Esophagus muscularis mucosa (tissue), 4 donors: ENCODE results near the gene TXN. TPM values are rescaled to one million over a fixed set of nuclear protein-coding genes. Genes with fewer than 3 reads are reported as not detected.
A peak's percentile ranks its signal among the peaks of the same experiment; 100 is the strongest.

Source experiments
- DNase-seq: peaks from one replicate; pipeline ENCODE4 v3.0.0-alpha.2; 2017; ENCODE audit errors: extremely low spot score
- H3K27ac ChIP-seq, 4 donors: fragments of 200-600 bp; sonication (generic); replicated peaks in 1 of 4; 1 replicate in 3 of 4; 2 replicates in 1 of 4; pipeline ENCODE4 v1.5.1; 2016 to 2019; ENCODE audit warnings: mild to moderate bottlenecking in 1 of 4
- H3K27me3 ChIP-seq, 4 donors: fragments of 200-600 bp; sonication (generic); one replicate each; pipeline versions ENCODE4 v1.5.1 to v1.6.0; 2016 to 2019
- H3K36me3 ChIP-seq, 4 donors: fragments of 200-600 bp; sonication (generic); one replicate each; pipeline ENCODE4 v1.5.1; 2016 to 2019
- H3K4me1 ChIP-seq, 4 donors: fragments of 200-600 bp; sonication (generic); one replicate each; pipeline ENCODE4 v1.5.1; 2016 to 2019
- H3K4me3 ChIP-seq, 4 donors: fragments of 200-600 bp; sonication (generic); 1 replicate in 2 of 4; 2 replicates in 2 of 4; pipeline ENCODE4 v1.5.1; 2016 to 2019; ENCODE audit warnings: mild to moderate bottlenecking in 4 of 4, moderate library complexity in 1 of 4
- H3K9me3 ChIP-seq, 4 donors: fragments of 200-600 bp; sonication (generic); 1 replicate in 3 of 4; 2 replicates in 1 of 4; pipeline ENCODE4 v1.5.1; 2016 to 2019
- CTCF ChIP-seq, 3 experiments: fragments of 200-600 bp in 2 of 3; fragments of 450-650 bp in 1 of 3; sonication (generic) in 2 of 3; IDR thresholded peaks; one replicate each; pipeline ENCODE4 v1.5.1; 2017 to 2019; ENCODE audit warnings: antibody characterized with exemption in 3 of 3, mild to moderate bottlenecking in 2 of 3, moderate library complexity in 1 of 3
- EP300 ChIP-seq: sonication (generic); formaldehyde crosslinking; IDR thresholded peaks from one replicate; pipeline ENCODE4 v1.6.1; 2017; ENCODE audit warnings: antibody characterized with exemption
- POLR2A ChIP-seq: fragments of 450-650 bp; IDR thresholded peaks from one replicate; pipeline ENCODE4 v1.6.1; 2017; ENCODE audit warnings: antibody characterized with exemption, moderate library complexity, mild to moderate bottlenecking, low read depth
- POLR2AphosphoS5 ChIP-seq, 2 donors: sonication (generic); formaldehyde crosslinking; IDR thresholded peaks; one replicate each; pipeline ENCODE4 v1.6.1; 2017; ENCODE audit warnings: antibody characterized with exemption in 2 of 2
- WGBS: methylation state at CpG from one replicate; pipeline ENCODE4 v1.1.5; 2018; 5-methylcytosine and 5-hydroxymethylcytosine counted together
- intact Hi-C: fragments of 100-400 bp; cut with DNase I; formaldehyde crosslinking; loops from one replicate; pipeline ENCODE4 v1.15.1; 2023
- total RNA-seq, 4 donors: library from RNA; depleted of rRNA; stranded (reverse); fragments of >200 nt; gene quantifications; one replicate each; pipeline versions ENCODE4 v1.1.0 to v1.2.1, GENCODE V29; 2016

The TXN gene
- total RNA-seq, 4 donors from 2014 or later, result 158 to 213 (median 178) TPM

- no peaks in the 10 kb centered on the region for H3K4me1 ChIP-seq
- H3K4me3 ChIP-seq, result no peak overlapping the region
- H3K36me3 ChIP-seq, result no peaks in the 10 kb centered on the region
- TF ChIP-seq POLR2AphosphoS5 (IDR thresholded peaks at IDR 0.05), result no peak
- no peak for TF ChIP-seq EP300
- no peak for TF ChIP-seq POLR2A
- TF ChIP-seq CTCF (IDR thresholded peaks at IDR 0.05), result no peak
- intact Hi-C loops, result no loop called here
- no peaks in the 10 kb centered on the region for H3K9me3 ChIP-seq
- 80% methylated on average over 2 of the region's 2 CpGs for WGBS
- DNase-seq, result no peak
- no peaks in the 10 kb centered on the region for H3K27me3 ChIP-seq
- H3K27ac ChIP-seq, result no peak overlapping the region
Measured at GRCh38 chr9:110228321-110228720, 28.0 kb downstream of the TXN start.

GRCh38 chr9:110224583-110224982, 31.7 kb downstream of the TXN start:
- Histone ChIP-seq H3K27me3 (no peaks in the 10 kb centered on the region), H3K27ac (no peak overlapping the region), H3K4me1 (no peaks in the 10 kb centered on the region), H3K4me3 (no peak overlapping the region), H3K36me3 (no peaks in the 10 kb centered on the region), H3K9me3 (no peaks in the 10 kb centered on the region)
- peak; percentile 64 for DNase-seq
- intact Hi-C loops, result no loop called here
- WGBS, result 83% methylated on average over 3 of the region's 3 CpGs
- TF ChIP-seq EP300 (no peak), POLR2AphosphoS5 (IDR thresholded peaks at IDR 0.05) (no peak), CTCF (IDR thresholded peaks at IDR 0.05) (no peak), POLR2A (no peak)

GRCh38 chr9:110220809-110221208, 35.5 kb downstream of the TXN start:
- H3K27me3 ChIP-seq, result no peaks in the 10 kb centered on the region
- no peaks in the 10 kb centered on the region for H3K36me3 ChIP-seq
- no peak overlapping the region for H3K4me3 ChIP-seq
- 98% methylated on average over 3 of the region's 3 CpGs for WGBS
- TF ChIP-seq POLR2A (no peak), EP300 (no peak), CTCF (IDR thresholded peaks at IDR 0.05) (no peak), POLR2AphosphoS5 (IDR thresholded peaks at IDR 0.05) (no peak)
- intact Hi-C loops, result no loop called here
- H3K27ac ChIP-seq, result no peak overlapping the region
- no peak for DNase-seq
- peaks cover 0 to 4% (median 0%) of the 10 kb centered on the region in 4 donors for H3K4me1 ChIP-seq
- no peaks in the 10 kb centered on the region for H3K9me3 ChIP-seq

GRCh38 chr9:110217656-110218099, 38.6 kb downstream of the TXN start:
- no peak overlapping the region for H3K27ac ChIP-seq
- intact Hi-C loops, result loop anchor here (5.0 kb wide), 1 partner anchor 315 kb away; no protein-coding TSS in a partner anchor
- WGBS, result 34% methylated on average over 8 of the region's 10 CpGs
- peak; percentile 74 to 79 (median 78) for TF ChIP-seq CTCF (IDR thresholded peaks at IDR 0.05)
- no peak for TF ChIP-seq POLR2AphosphoS5 (IDR thresholded peaks at IDR 0.05)
- H3K9me3 ChIP-seq, result no peaks in the 10 kb centered on the region
- DNase-seq, result no peak
- H3K27me3 ChIP-seq, result no peaks in the 10 kb centered on the region
- peaks cover 0 to 4% (median 0%) of the 10 kb centered on the region in 4 donors for H3K4me1 ChIP-seq
- H3K4me3 ChIP-seq, result peak overlapping the region in 1 of 4 donors; percentile 14
- H3K36me3 ChIP-seq, result no peaks in the 10 kb centered on the region
